K562 (cell line): ENCODE data around the gene ASB6. TPM values are rescaled to one million over a fixed set of nuclear protein-coding genes. Genes with fewer than 3 reads are reported as not detected.

Experiments
- CEBPZ ChIP-seq: fragments of 150-350 bp; IDR thresholded peaks from 2 replicates; pipeline ENCODE4 v1.6.1; 2014; ENCODE audit warnings: low read depth, mild to moderate bottlenecking, low read length, borderline replicate concordance
- CHD7 ChIP-seq: fragments of 200-600 bp; sonication (generic); IDR thresholded peaks from one replicate; pipeline ENCODE4 v1.6.1; 2012; ENCODE audit warnings: mild to moderate bottlenecking, low read depth, low read length, inconsistent platforms
- EP300 ChIP-seq: IDR thresholded peaks from 2 replicates; pipeline ENCODE4 v1.6.1; 2012; ENCODE audit warnings: low read length, improper control_type of control experiment
- PTBP1 ChIP-seq: fragments of 200-400 bp; formaldehyde crosslinking; IDR thresholded peaks from 2 replicates; pipeline ENCODE4 v1.6.1; 2017; ENCODE audit warnings: low read depth, low read length
- RBM14 ChIP-seq: fragments of 200-400 bp; formaldehyde crosslinking; IDR thresholded peaks from 2 replicates; pipeline ENCODE4 v1.6.1; 2018; ENCODE audit warnings: low read depth, mild to moderate bottlenecking, low read length, moderate library complexity, borderline replicate concordance; ENCODE audit not compliant: insufficient read depth
- RBM25 ChIP-seq: fragments of 200-400 bp; formaldehyde crosslinking; IDR thresholded peaks from 2 replicates; pipeline ENCODE4 v1.6.1; 2018; ENCODE audit warnings: low read length, low read depth, moderate library complexity; ENCODE audit not compliant: severe bottlenecking
- ZBED1 ChIP-seq: IDR thresholded peaks from 2 replicates; pipeline ENCODE4 v1.6.1; 2014
- ZNF184 ChIP-seq: sonication (generic); formaldehyde crosslinking; IDR thresholded peaks from 2 replicates; pipeline ENCODE4 v1.5.0; 2020; ENCODE audit warnings: missing genetic modification reagents
- ZNF347 ChIP-seq: fragments of 450-650 bp; formaldehyde crosslinking; IDR thresholded peaks from 2 replicates; pipeline ENCODE4 v1.4.0; 2020; ENCODE audit warnings: low read depth, mild to moderate bottlenecking, moderate library complexity
- polyA plus RNA-seq, 8 experiments: library from polyadenylated mRNA; depleted of rRNA in 4 of 8; stranded (reverse) in 5 of 8; unstranded in 3 of 8; fragments of >200 nt; fragmentation: Nextera tagmentation in 2 of 8; fragmentation: Illumina TruSeq in 1 of 8; extraction: Ambion mirVana in 2 of 8; extraction: Trizol in 1 of 8; gene quantifications; 2 replicates each; pipeline versions ENCODE4 v1.2.1 to v1.2.3, GENCODE V29; 2011 to 2014; ENCODE audit warnings: inconsistent platforms in 1 of 8, missing spikeins in 1 of 8
- total RNA-seq, 7 experiments: library from RNA; depleted of rRNA in 6 of 7; stranded (reverse); fragments of >200 nt in 6 of 7; fragmentation: Illumina TruSeq in 2 of 7; extraction: Trizol in 2 of 7; gene quantifications; 2 replicates each; pipeline versions ENCODE4 v1.2.1 to v1.2.3, GENCODE V29; 2011 to 2021; ENCODE audit warnings: low replicate concordance in 1 of 7

The ASB6 gene
- total and polyA plus RNA-seq, 9 of the 15 experiments (the other 6 are each of a cell fraction or from before 2014, with no cell fraction given) = 0.92 to 17.8 (median 11.3) TPM

GRCh38 chr9:129604766-129605163, 37.2 kb downstream of the ASB6 start (continued):
- TF ChIP-seq CHD7 = no peak
- TF ChIP-seq EP300 = no peak
- no peak for TF ChIP-seq CEBPZ
- no peak for TF ChIP-seq ZNF347
- TF ChIP-seq ZBED1 = no peak
- TF ChIP-seq PTBP1 = no peak
- TF ChIP-seq ZNF184 = no peak
- no peak for TF ChIP-seq RBM14
- TF ChIP-seq RBM25 = no peak
- TF ChIP-seq, all 486 proteins: peak for 0
